K562 (cell line): ENCODE data around the gene ARF5. TPM values are rescaled to one million over a fixed set of nuclear protein-coding genes. Genes with fewer than 3 reads are reported as not detected.

Experiments
- CSDE1 ChIP-seq, 2 experiments: fragments of 450-650 bp; IDR thresholded peaks; 2 replicates each; pipeline ENCODE4 v1.6.1; 2016; ENCODE audit warnings: mild to moderate bottlenecking in 1 of 2
- HLTF ChIP-seq: fragments of 450-650 bp; IDR thresholded peaks from 2 replicates; pipeline ENCODE4 v1.6.1; 2016
- KLF10 ChIP-seq: fragments of 250-450 bp; sonication (Bioruptor Pico); IDR thresholded peaks from 2 replicates; pipeline ENCODE4 v1.6.1; 2021; ENCODE audit warnings: matching md5 sums
- MYC ChIP-seq, 2 experiments: fragments of 250-450 bp in 1 of 2; sonication (Bioruptor Pico) in 1 of 2; IDR thresholded peaks; 2 replicates each; pipeline versions ENCODE4 v1.5.1 to v1.6.1; 2012 to 2021; ENCODE audit warnings: low read depth in 2 of 2, borderline replicate concordance in 1 of 2, improper control_type of control experiment in 1 of 2, low read length in 1 of 2, mild to moderate bottlenecking in 1 of 2, moderate library complexity in 1 of 2
- PHF21A ChIP-seq: fragments of 450-650 bp; IDR thresholded peaks from 2 replicates; pipeline ENCODE4 v1.6.1; 2017; ENCODE audit warnings: low read depth, borderline replicate concordance
- PTBP1 ChIP-seq: fragments of 200-400 bp; formaldehyde crosslinking; IDR thresholded peaks from 2 replicates; pipeline ENCODE4 v1.6.1; 2017; ENCODE audit warnings: low read depth, low read length
- ZBTB8A ChIP-seq: fragments of 450-650 bp; IDR thresholded peaks from 2 replicates; pipeline ENCODE4 v1.6.1; 2018; ENCODE audit warnings: mild to moderate bottlenecking, moderate library complexity; ENCODE audit not compliant: partially characterized antibody
- ZFP1 ChIP-seq: fragments of 450-650 bp; formaldehyde crosslinking; IDR thresholded peaks from 2 replicates; pipeline ENCODE4 v1.4.0; 2020; ENCODE audit warnings: mild to moderate bottlenecking, mixed read lengths
- ZFX ChIP-seq: sonication (generic); formaldehyde crosslinking; IDR thresholded peaks from 2 replicates; pipeline ENCODE4 v1.8.0; 2022; ENCODE audit warnings: mild to moderate bottlenecking, missing genetic modification reagents, moderate library complexity
- ZNF12 ChIP-seq: sonication (generic); formaldehyde crosslinking; IDR thresholded peaks from 2 replicates; pipeline ENCODE4 v1.4.0; 2020; ENCODE audit warnings: mild to moderate bottlenecking, missing genetic modification reagents
- ZNF23 ChIP-seq: fragments of 250-450 bp; sonication (Bioruptor Pico); IDR thresholded peaks from 2 replicates; pipeline ENCODE4 v1.4.0; 2020; ENCODE audit warnings: mild to moderate bottlenecking
- ZNF699 ChIP-seq: fragments of 250-450 bp; sonication (Bioruptor Pico); IDR thresholded peaks from 2 replicates; pipeline ENCODE4 v1.8.0; 2021; ENCODE audit warnings: mild to moderate bottlenecking, moderate library complexity; ENCODE audit not compliant: insufficient replicate concordance
- polyA plus RNA-seq, 8 experiments: library from polyadenylated mRNA; depleted of rRNA in 4 of 8; stranded (reverse) in 5 of 8; unstranded in 3 of 8; fragments of >200 nt; fragmentation: Nextera tagmentation in 2 of 8; fragmentation: Illumina TruSeq in 1 of 8; extraction: Ambion mirVana in 2 of 8; extraction: Trizol in 1 of 8; gene quantifications; 2 replicates each; pipeline versions ENCODE4 v1.2.1 to v1.2.3, GENCODE V29; 2011 to 2014; ENCODE audit warnings: inconsistent platforms in 1 of 8, missing spikeins in 1 of 8
- total RNA-seq, 7 experiments: library from RNA; depleted of rRNA in 6 of 7; stranded (reverse); fragments of >200 nt in 6 of 7; fragmentation: Illumina TruSeq in 2 of 7; extraction: Trizol in 2 of 7; gene quantifications; 2 replicates each; pipeline versions ENCODE4 v1.2.1 to v1.2.3, GENCODE V29; 2011 to 2021; ENCODE audit warnings: low replicate concordance in 1 of 7
- TF ChIP-seq, protein P1 (sequence below): fragments of 450-650 bp; formaldehyde crosslinking; IDR thresholded peaks from 2 replicates; pipeline ENCODE4 v1.4.0; 2022; ENCODE audit warnings: mild to moderate bottlenecking, moderate library complexity
- TF ChIP-seq, protein P2 (sequence below), 2 experiments: fragments of 450-650 bp in 1 of 2; sonication (generic) in 1 of 2; formaldehyde crosslinking in 1 of 2; IDR thresholded peaks; 2 replicates each; pipeline versions ENCODE4 v1.7.1 to v1.9.0; 2016 to 2022; ENCODE audit warnings: inconsistent platforms in 1 of 2, mild to moderate bottlenecking in 1 of 2, missing genetic modification reagents in 1 of 2
- TF ChIP-seq, protein P3 (sequence below): fragments of 250-450 bp; sonication (Bioruptor Pico); IDR thresholded peaks from 2 replicates; pipeline ENCODE4 v1.8.0; 2021; ENCODE audit warnings: moderate library complexity, mild to moderate bottlenecking, inconsistent platforms

ARF5 gene
- total and polyA plus RNA-seq, 9 of the 15 experiments (the other 6 are each of a cell fraction or from before 2014, with no cell fraction given): 8.1 to 290 (median 125) TPM

DNA sequence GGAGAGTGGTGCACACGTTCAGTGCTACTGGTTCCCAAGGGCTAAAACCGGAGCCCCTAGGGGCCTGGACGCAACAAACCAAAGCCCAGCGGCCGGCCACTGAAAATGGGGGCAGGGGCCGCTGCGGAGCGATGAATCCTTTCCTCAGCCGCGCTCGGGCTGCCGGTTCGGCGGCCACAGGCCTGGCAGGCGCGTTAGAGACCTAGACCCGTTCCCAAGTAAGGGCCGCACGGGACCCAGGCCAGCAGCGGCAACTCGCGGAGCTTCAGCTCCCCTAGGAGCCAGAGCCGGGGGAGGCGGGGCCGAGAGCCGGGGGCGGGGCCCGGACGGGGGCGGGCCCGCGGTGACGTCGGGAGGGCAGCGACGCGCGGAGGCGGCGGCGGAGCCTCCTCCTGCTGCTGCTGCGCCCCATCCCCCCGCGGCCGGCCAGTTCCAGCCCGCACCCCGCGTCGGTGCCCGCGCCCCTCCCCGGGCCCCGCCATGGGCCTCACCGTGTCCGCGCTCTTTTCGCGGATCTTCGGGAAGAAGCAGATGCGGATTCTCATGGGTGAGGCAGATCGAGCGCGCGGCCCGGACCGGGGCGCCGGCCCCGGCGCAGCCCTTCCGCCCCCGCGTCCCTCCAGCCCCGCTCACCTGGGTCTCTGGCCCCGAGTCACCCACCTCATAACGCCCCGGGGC, at the start of gene ARF5 (continued):
- TF ChIP-seq, protein P1, sequence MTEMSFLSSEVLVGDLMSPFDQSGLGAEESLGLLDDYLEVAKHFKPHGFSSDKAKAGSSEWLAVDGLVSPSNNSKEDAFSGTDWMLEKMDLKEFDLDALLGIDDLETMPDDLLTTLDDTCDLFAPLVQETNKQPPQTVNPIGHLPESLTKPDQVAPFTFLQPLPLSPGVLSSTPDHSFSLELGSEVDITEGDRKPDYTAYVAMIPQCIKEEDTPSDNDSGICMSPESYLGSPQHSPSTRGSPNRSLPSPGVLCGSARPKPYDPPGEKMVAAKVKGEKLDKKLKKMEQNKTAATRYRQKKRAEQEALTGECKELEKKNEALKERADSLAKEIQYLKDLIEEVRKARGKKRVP: no peak; the same call in 1 of the 2 replicates
- TF ChIP-seq ZNF12: no peak
- TF ChIP-seq ZNF23 (CRISPR knock-in tag): no peak
- TF ChIP-seq, protein P2, sequence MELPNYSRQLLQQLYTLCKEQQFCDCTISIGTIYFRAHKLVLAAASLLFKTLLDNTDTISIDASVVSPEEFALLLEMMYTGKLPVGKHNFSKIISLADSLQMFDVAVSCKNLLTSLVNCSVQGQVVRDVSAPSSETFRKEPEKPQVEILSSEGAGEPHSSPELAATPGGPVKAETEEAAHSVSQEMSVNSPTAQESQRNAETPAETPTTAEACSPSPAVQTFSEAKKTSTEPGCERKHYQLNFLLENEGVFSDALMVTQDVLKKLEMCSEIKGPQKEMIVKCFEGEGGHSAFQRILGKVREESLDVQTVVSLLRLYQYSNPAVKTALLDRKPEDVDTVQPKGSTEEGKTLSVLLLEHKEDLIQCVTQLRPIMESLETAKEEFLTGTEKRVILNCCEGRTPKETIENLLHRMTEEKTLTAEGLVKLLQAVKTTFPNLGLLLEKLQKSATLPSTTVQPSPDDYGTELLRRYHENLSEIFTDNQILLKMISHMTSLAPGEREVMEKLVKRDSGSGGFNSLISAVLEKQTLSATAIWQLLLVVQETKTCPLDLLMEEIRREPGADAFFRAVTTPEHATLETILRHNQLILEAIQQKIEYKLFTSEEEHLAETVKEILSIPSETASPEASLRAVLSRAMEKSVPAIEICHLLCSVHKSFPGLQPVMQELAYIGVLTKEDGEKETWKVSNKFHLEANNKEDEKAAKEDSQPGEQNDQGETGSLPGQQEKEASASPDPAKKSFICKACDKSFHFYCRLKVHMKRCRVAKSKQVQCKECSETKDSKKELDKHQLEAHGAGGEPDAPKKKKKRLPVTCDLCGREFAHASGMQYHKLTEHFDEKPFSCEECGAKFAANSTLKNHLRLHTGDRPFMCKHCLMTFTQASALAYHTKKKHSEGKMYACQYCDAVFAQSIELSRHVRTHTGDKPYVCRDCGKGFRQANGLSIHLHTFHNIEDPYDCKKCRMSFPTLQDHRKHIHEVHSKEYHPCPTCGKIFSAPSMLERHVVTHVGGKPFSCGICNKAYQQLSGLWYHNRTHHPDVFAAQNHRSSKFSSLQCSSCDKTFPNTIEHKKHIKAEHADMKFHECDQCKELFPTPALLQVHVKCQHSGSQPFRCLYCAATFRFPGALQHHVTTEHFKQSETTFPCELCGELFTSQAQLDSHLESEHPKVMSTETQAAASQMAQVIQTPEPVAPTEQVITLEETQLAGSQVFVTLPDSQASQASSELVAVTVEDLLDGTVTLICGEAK (IDR thresholded peaks at IDR 0.05): no peak; the same call in 1 of the 2 replicates
- TF ChIP-seq, protein P2 (CRISPR knock-in tag; IDR thresholded peaks at IDR 0.05): no peak
- no peak; a peak in 1 of 4 replicates for TF ChIP-seq CSDE1 (IDR thresholded peaks at IDR 0.05)
- TF ChIP-seq, protein P3, sequence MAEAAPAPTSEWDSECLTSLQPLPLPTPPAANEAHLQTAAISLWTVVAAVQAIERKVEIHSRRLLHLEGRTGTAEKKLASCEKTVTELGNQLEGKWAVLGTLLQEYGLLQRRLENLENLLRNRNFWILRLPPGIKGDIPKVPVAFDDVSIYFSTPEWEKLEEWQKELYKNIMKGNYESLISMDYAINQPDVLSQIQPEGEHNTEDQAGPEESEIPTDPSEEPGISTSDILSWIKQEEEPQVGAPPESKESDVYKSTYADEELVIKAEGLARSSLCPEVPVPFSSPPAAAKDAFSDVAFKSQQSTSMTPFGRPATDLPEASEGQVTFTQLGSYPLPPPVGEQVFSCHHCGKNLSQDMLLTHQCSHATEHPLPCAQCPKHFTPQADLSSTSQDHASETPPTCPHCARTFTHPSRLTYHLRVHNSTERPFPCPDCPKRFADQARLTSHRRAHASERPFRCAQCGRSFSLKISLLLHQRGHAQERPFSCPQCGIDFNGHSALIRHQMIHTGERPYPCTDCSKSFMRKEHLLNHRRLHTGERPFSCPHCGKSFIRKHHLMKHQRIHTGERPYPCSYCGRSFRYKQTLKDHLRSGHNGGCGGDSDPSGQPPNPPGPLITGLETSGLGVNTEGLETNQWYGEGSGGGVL (CRISPR knock-in tag): no peak
- TF ChIP-seq KLF10 (CRISPR knock-in tag): no peak
- TF ChIP-seq ZFX (CRISPR knock-in tag): peak; percentile 91
- TF ChIP-seq HLTF: no peak; the same call in 1 of the 2 replicates
- no peak; the same call in 1 of the 2 replicates for TF ChIP-seq MYC (IDR thresholded peaks at IDR 0.05; ENCODE audit: low read depth, low read length)
- TF ChIP-seq MYC (CRISPR knock-in tag; IDR thresholded peaks at IDR 0.05; ENCODE audit: borderline replicate concordance, low read depth): no peak
- no peak for TF ChIP-seq PHF21A
- no peak for TF ChIP-seq PTBP1
- no peak for TF ChIP-seq ZBTB8A
- TF ChIP-seq ZNF699 (CRISPR knock-in tag): no peak
- no peak for TF ChIP-seq ZFP1 (CRISPR knock-in tag)
